Astrocyte of the spinal cord (primary cell): ENCODE data around the gene YBX3.
"Not testable (repeated sequence)": the region's sequence is repeated elsewhere in the genome, so short reads cannot be mapped to it uniquely, and the experiment has no call there.

Source experiments
- DNase-seq: peaks from one replicate; pipeline ENCODE4 v3.0.0; 2011; ENCODE audit warnings: low read depth, low spot score
- H3K4me3 ChIP-seq: 2 replicates; pipeline ENCODE4 v1.5.1; 2011; ENCODE audit warnings: low read depth, mild to moderate bottlenecking, low read length, moderate library complexity
- in situ Hi-C: cut with HindIII; loops from 2 replicates; pipeline ENCODE4 v1.10.0; 2017; ENCODE audit warnings: low sequenced_read_pairs
- TF ChIP-seq, protein P1 (sequence below): IDR thresholded peaks from 2 replicates; pipeline ENCODE4 v1.5.1; 2012; ENCODE audit warnings: low read depth, mild to moderate bottlenecking, low read length, inconsistent platforms

Gene YBX3

GRCh38 chr12:10749700-10750384, 26.7 kb upstream of the YBX3 start:
- H3K4me3 ChIP-seq, result peak overlapping the region; percentile 22
- in situ Hi-C loops, result no loop called here
- TF ChIP-seq, protein P1, sequence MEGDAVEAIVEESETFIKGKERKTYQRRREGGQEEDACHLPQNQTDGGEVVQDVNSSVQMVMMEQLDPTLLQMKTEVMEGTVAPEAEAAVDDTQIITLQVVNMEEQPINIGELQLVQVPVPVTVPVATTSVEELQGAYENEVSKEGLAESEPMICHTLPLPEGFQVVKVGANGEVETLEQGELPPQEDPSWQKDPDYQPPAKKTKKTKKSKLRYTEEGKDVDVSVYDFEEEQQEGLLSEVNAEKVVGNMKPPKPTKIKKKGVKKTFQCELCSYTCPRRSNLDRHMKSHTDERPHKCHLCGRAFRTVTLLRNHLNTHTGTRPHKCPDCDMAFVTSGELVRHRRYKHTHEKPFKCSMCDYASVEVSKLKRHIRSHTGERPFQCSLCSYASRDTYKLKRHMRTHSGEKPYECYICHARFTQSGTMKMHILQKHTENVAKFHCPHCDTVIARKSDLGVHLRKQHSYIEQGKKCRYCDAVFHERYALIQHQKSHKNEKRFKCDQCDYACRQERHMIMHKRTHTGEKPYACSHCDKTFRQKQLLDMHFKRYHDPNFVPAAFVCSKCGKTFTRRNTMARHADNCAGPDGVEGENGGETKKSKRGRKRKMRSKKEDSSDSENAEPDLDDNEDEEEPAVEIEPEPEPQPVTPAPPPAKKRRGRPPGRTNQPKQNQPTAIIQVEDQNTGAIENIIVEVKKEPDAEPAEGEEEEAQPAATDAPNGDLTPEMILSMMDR, result peak; percentile 91
- DNase-seq, result peak; percentile 96

DNA sequence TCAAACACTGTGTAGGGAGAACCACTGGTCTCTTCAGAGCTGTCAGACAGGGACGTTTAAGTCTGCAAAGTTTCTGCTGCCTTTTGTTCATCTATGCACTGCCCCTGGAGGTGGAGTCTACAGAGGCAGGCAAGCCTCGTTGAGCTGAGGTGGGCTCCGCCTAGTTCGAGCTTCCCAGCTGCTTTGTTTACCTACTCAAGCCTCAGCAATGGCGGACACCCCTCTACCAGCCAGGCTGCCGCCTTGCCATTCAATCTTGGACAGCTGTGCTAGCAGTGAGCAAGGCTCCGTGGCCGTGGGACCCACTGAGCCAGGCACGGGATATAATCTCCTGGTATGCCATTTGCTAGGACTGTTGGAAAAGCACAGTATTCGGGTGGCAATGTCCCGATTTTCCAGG, 24.6 kb upstream of the YBX3 start:
- H3K4me3 ChIP-seq, result no peak overlapping the region
- no peak for DNase-seq
- TF ChIP-seq, protein P1, result no peak
- in situ Hi-C loops, result no loop called here

DNA sequence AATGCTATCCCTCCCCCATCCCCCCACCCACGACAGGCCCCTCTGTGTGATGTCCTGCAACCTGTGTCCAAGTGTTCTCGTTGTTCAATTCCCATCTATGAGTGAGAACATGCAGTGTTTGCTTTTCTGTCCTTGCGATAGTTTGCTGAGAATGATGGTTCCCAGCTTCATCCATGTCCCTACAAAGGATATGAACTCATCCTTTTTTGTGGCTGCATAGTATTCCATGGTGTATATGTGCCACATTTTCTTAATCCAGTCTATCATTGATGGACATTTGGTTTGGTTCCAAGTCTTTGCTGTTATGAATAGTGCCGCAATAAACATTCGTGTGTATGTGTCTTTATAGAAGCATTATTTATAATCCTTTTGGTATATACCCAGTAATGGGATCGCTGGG, 20.3 kb upstream of the YBX3 start:
- in situ Hi-C loops, H3K4me3 ChIP-seq, DNase-seq: not testable (repeated sequence)

DNA sequence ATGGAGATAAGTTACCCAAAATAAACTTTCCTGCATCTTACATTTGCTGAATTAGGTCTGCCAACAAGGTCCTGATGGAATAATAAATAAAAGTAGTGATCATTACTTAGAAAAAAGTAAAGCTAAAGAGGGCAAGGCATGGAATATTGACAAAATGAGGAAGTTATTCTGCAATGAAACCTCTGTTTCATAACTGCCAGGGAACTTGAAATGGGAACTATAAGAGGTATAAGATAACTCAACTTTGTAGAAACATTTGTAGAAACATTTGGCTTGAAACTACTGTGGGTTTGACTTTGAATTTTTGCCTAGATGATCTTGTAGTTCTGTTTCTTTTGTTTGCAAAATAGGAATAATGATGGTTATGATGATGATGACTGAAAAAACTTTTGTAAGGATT, 18.7 kb upstream of the YBX3 start:
- H3K4me3 ChIP-seq, result no peak overlapping the region
- TF ChIP-seq, protein P1, result no peak
- DNase-seq, result no peak
- in situ Hi-C loops, result no loop called here

- TF ChIP-seq, protein P1, result no peak
- no peak for DNase-seq
- no peak overlapping the region for H3K4me3 ChIP-seq
- in situ Hi-C loops, result no loop called here
Observed at GRCh38 chr12:10740182-10740581, 17.1 kb upstream of the YBX3 start.

DNA sequence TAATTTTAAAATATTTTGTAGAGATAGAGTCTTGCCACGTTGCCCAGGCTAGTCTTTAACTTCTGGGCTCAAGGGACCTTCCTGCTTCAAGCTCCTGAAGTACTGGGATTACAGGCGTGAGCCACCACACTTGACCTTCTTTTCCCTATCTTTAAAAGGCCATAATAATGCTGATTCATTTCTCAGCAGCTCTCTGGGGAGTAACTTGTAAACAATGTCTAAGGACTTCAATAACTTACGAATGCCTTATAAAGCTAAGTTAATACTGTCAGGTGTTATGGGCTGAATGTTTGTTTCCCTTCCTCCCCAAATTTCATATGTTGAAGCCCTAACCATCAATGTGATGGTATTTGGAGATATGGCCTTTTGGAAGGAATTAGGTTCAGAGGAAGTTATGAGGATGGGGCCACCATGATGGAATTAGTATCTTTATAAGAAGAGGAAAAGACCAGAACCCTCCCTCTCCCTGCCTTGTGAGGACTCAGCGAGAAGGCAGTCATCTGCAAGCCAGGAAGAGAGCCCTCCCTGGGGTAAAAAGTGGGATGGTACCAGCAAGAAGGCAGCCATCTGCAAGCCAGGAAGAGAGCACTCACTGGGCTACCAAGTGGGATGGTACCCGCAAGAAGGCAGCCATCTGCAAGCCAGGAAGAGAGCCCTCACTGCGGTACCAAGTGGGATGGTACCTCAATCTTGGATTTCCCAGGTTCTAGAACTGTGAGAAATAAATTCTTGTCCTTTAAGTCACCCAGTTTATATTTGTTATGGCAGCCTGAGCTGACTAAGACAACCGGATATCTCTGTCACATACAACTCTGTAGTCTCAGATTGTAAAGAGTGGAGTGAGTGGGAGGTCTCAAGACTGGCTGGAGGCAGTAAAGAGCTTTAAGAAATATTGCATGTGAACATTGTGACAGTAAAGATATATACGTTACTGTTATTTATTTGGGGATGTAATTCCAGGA, 16.3 kb upstream of the YBX3 start:
- in situ Hi-C loops, result no loop called here
- no peak for DNase-seq
- H3K4me3 ChIP-seq, result no peak overlapping the region
- TF ChIP-seq, protein P1, result no peak

- no peak for DNase-seq
- in situ Hi-C loops, result no loop called here
- H3K4me3 ChIP-seq, result no peak overlapping the region
- TF ChIP-seq, protein P1, result no peak
Observed at GRCh38 chr12:10737249-10737648, 14.1 kb upstream of the YBX3 start.
